ENCODE measurements around the gene SLC6A12.
A peak's percentile ranks its signal among the peaks of the same experiment; 100 is the strongest.
"Not testable (repeated sequence)": the region's sequence is repeated elsewhere in the genome, so short reads cannot be mapped to it uniquely, and the experiment has no call there.

The SLC6A12 gene

GRCh38 chr12:197911-198695 is 15.9 kb downstream of the SLC6A12 start:
- no peak for DNase-seq (ENCODE audit: low read depth in 2 of 2)

- DNase-seq (ENCODE audit: low read depth in 2 of 2), result no peak
Measured at GRCh38 chr12:197347-197746, 16.6 kb downstream of the SLC6A12 start.

- no peak for DNase-seq (ENCODE audit: low read depth in 2 of 2)
Measured at GRCh38 chr12:196436-196835, 17.5 kb downstream of the SLC6A12 start.

- DNase-seq (ENCODE audit: low read depth in 2 of 2), result no peak
Measured at GRCh38 chr12:195951-196350, 18.0 kb downstream of the SLC6A12 start.

GRCh38 chr12:195156-195555 is 18.8 kb downstream of the SLC6A12 start:
- no peak for DNase-seq (ENCODE audit: low read depth in 2 of 2)

- DNase-seq (ENCODE audit: low read depth in 2 of 2), result no peak
Measured at GRCh38 chr12:194276-194675, 19.7 kb downstream of the SLC6A12 start.

GRCh38 chr12:193261-193660 is 20.7 kb downstream of the SLC6A12 start:
- DNase-seq (ENCODE audit: low read depth in 2 of 2), result no peak

- DNase-seq (ENCODE audit: low read depth in 2 of 2), result no peak
Measured at GRCh38 chr12:191541-191940, 22.4 kb downstream of the SLC6A12 start.

GRCh38 chr12:190881-191280 is 23.1 kb downstream of the SLC6A12 start:
- DNase-seq (ENCODE audit: low read depth in 2 of 2), result no peak

GRCh38 chr12:189622-189962 is 24.4 kb downstream of the SLC6A12 start:
- no peak for DNase-seq (ENCODE audit: low read depth in 2 of 2)

- peak in 1 of 2 donors; percentile 5 for DNase-seq (ENCODE audit: low read depth in 2 of 2)
Measured at GRCh38 chr12:188910-189621, 24.9 kb downstream of the SLC6A12 start.

GRCh38 chr12:187986-188909 is 25.7 kb downstream of the SLC6A12 start:
- not testable (repeated sequence) for DNase-seq (ENCODE audit: low read depth in 2 of 2)

- DNase-seq (ENCODE audit: low read depth in 2 of 2), result no peak
Measured at GRCh38 chr12:186006-186625, 27.8 kb downstream of the SLC6A12 start.

- DNase-seq (ENCODE audit: low read depth in 2 of 2), result no peak
Measured at GRCh38 chr12:185576-185955, 28.4 kb downstream of the SLC6A12 start.

GRCh38 chr12:184811-185575 is 29.0 kb downstream of the SLC6A12 start:
- DNase-seq (ENCODE audit: low read depth in 2 of 2), result no peak

- no peak for DNase-seq (ENCODE audit: low read depth in 2 of 2)
Measured at GRCh38 chr12:182381-182892, 31.5 kb downstream of the SLC6A12 start.

GRCh38 chr12:181921-182320 is 32.0 kb downstream of the SLC6A12 start:
- DNase-seq (ENCODE audit: low read depth in 2 of 2), result no peak

GRCh38 chr12:180445-180844 is 33.5 kb downstream of the SLC6A12 start:
- no peak for DNase-seq (ENCODE audit: low read depth in 2 of 2)

- DNase-seq (ENCODE audit: low read depth in 2 of 2), result no peak
Measured at GRCh38 chr12:179885-180284, 34.1 kb downstream of the SLC6A12 start.

GRCh38 chr12:179131-179884 is 34.6 kb downstream of the SLC6A12 start:
- DNase-seq (ENCODE audit: low read depth in 2 of 2), result no peak

Measured in stimulated activated CD8-positive, alpha-beta memory T cell treated with anti-CD3 and anti-CD28 coated beads, Interleukin-15, amount 100 ng/mL, for 4 hours (primary cell).